GM20000 (cell line): ENCODE results near the gene PSMB3.
"Not testable (repeated sequence)": the region's sequence is repeated elsewhere in the genome, so short reads cannot be mapped to it uniquely, and the experiment has no call there.

Experiments
- DNase-seq: peaks from one replicate; pipeline ENCODE4 v3.0.0; 2012; ENCODE audit warnings: low spot score
- CTCF ChIP-seq: IDR thresholded peaks from 2 replicates; pipeline ENCODE4 v1.5.1; 2012; ENCODE audit warnings: mild to moderate bottlenecking, control low read depth; ENCODE audit errors: extremely low read depth, missing control alignments

Gene PSMB3

GRCh38 chr17:38783227-38783626 lies 30.7 kb downstream of the PSMB3 start:
- no peak for DNase-seq
- TF ChIP-seq CTCF = no peak

GRCh38 chr17:38786372-38786771 lies 33.8 kb downstream of the PSMB3 start:
- DNase-seq = no peak
- no peak for TF ChIP-seq CTCF

GRCh38 chr17:38787999-38788398 lies 35.5 kb downstream of the PSMB3 start:
- not testable (repeated sequence) for DNase-seq

GRCh38 chr17:38789185-38789584 lies 36.6 kb downstream of the PSMB3 start:
- no peak for TF ChIP-seq CTCF
- no peak for DNase-seq

- not testable (repeated sequence) for DNase-seq
Measured at GRCh38 chr17:38790148-38790707, 37.7 kb downstream of the PSMB3 start.

GRCh38 chr17:38791162-38791561 lies 38.6 kb downstream of the PSMB3 start:
- DNase-seq = no peak
- no peak for TF ChIP-seq CTCF

- TF ChIP-seq CTCF = no peak
- DNase-seq = no peak
Measured at GRCh38 chr17:38794221-38794620, 41.7 kb downstream of the PSMB3 start.

GRCh38 chr17:38796451-38797157 lies 44.1 kb downstream of the PSMB3 start:
- DNase-seq = no peak

More at GRCh38 chr17:38796451-38797157, 44.1 kb downstream of the PSMB3 start:
- no peak for TF ChIP-seq CTCF
